SK-N-SH (cell line): ENCODE data around the gene NR1I2. TPM values are rescaled to one million over a fixed set of nuclear protein-coding genes. Genes with fewer than 3 reads are reported as not detected.

ENCODE experiments used
- CTCF ChIA-PET: fragments of 300-600, 350-600 bp; formaldehyde crosslinking; extraction: SDS; loops from one replicate; lab custom pipeline; 2021; lab: Yijun Ruan, JAX
- POLR2A ChIA-PET: fragments of 350-600 bp; sonication (Branson Sonifier 250); formaldehyde crosslinking; extraction: SDS; loops from one replicate; lab custom pipeline; 2020; ENCODE audit warnings: antibody characterized with exemption, inconsistent platforms; lab: Yijun Ruan, JAX
- DNase-seq: peaks from one replicate; pipeline ENCODE4 v3.0.0; 2012
- H2AFZ ChIP-seq: fragments of 200-600 bp; sonication (generic); 2 replicates; pipeline ENCODE4 v1.8.1; 2016; ENCODE audit warnings: antibody characterized with exemption, mild to moderate bottlenecking, low read depth
- H3F3A ChIP-seq: fragments of 200-600 bp; sonication (generic); replicated peaks from 2 replicates; pipeline ENCODE3; 2016; ENCODE audit warnings: antibody characterized with exemption, mild to moderate bottlenecking; ENCODE audit not compliant: insufficient read depth
- H3K27ac ChIP-seq, 2 experiments: fragments of 200-500 bp in 1 of 2; fragments of 200-600 bp in 1 of 2; sonication (Bioruptor generic) in 1 of 2; sonication (generic), shearing (Covaris generic) in 1 of 2; 2 replicates each; pipeline versions ENCODE4 v1.5.1 to v1.6.1; 2014 to 2016; ENCODE audit warnings: low read depth in 2 of 2, inconsistent platforms in 1 of 2, low read length in 1 of 2, mild to moderate bottlenecking in 1 of 2, mixed read lengths in 1 of 2
- H3K27me3 ChIP-seq: fragments of 200-600 bp; sonication (generic), shearing (Covaris generic); 2 replicates; pipeline ENCODE4 v1.6.1; 2016; ENCODE audit warnings: mixed run types; ENCODE audit not compliant: insufficient read depth
- H3K36me3 ChIP-seq, 2 experiments: fragments of 200-500 bp in 1 of 2; fragments of 200-600 bp in 1 of 2; sonication (Bioruptor generic) in 1 of 2; sonication (generic) in 1 of 2; replicated peaks in 1 of 2; 2 replicates each; pipeline versions ENCODE3 to v1.5.1; 2014 to 2016; ENCODE audit warnings: low read length in 1 of 2, mild to moderate bottlenecking in 1 of 2; ENCODE audit not compliant: insufficient read depth in 2 of 2, control insufficient read depth in 1 of 2
- H3K4me1 ChIP-seq, 2 experiments: fragments of 200-500 bp in 1 of 2; fragments of 200-600 bp in 1 of 2; sonication (Bioruptor generic) in 1 of 2; sonication (generic), shearing (Covaris generic) in 1 of 2; 2 replicates each; pipeline versions ENCODE4 v1.5.1 to v1.6.1; 2014 to 2016; ENCODE audit warnings: low read depth in 1 of 2, low read length in 1 of 2, mixed run types in 1 of 2; ENCODE audit not compliant: insufficient read depth in 2 of 2, control insufficient read depth in 1 of 2
- H3K4me2 ChIP-seq: fragments of 200-600 bp; sonication (generic), shearing (Covaris generic); 2 replicates; pipeline ENCODE4 v1.6.1; 2017; ENCODE audit warnings: mixed run types
- H3K4me3 ChIP-seq, 2 experiments: fragments of 200-500 bp in 1 of 2; fragments of 200-600 bp in 1 of 2; sonication (Bioruptor generic) in 1 of 2; sonication (generic), shearing (Covaris generic) in 1 of 2; 2 replicates each; pipeline versions ENCODE4 v1.5.1 to v1.8.1; 2014 to 2016; ENCODE audit warnings: low read depth in 2 of 2, inconsistent platforms in 1 of 2, low read length in 1 of 2, mild to moderate bottlenecking in 1 of 2, mixed read lengths in 1 of 2, moderate library complexity in 1 of 2
- H3K79me2 ChIP-seq: fragments of 200-600 bp; sonication (generic); 2 replicates; pipeline ENCODE4 v1.8.1; 2017; ENCODE audit warnings: mild to moderate bottlenecking; ENCODE audit not compliant: insufficient read depth
- H3K9ac ChIP-seq: fragments of 200-600 bp; sonication (generic); 2 replicates; pipeline ENCODE4 v1.6.1; 2017; ENCODE audit warnings: mixed run types
- H3K9me2 ChIP-seq: fragments of 200-600 bp; sonication (generic); 2 replicates; pipeline ENCODE4 v1.6.1; 2017; ENCODE audit warnings: mixed run types
- H3K9me3 ChIP-seq: fragments of 200-600 bp; sonication (generic); 2 replicates; pipeline ENCODE4 v1.6.1; 2017; ENCODE audit warnings: mixed run types, mild to moderate bottlenecking, moderate library complexity
- H4K20me1 ChIP-seq: fragments of 200-600 bp; sonication (generic); 2 replicates; pipeline ENCODE4 v1.6.1; 2017; ENCODE audit warnings: mild to moderate bottlenecking, mixed run types; ENCODE audit not compliant: insufficient read depth
- CHD2 ChIP-seq: fragments of 150-350 bp; IDR thresholded peaks from 2 replicates; pipeline ENCODE4 v1.6.1; 2018; ENCODE audit warnings: low read length; ENCODE audit not compliant: partially characterized antibody
- CTCF ChIP-seq: fragments of 200-600 bp; sonication (generic); IDR thresholded peaks from 2 replicates; pipeline ENCODE4 v1.6.1; 2017; ENCODE audit warnings: antibody characterized with exemption, mild to moderate bottlenecking, moderate library complexity
- ELF1 ChIP-seq: IDR thresholded peaks from 2 replicates; pipeline ENCODE4 v1.4.0; 2012
- EP300 ChIP-seq, 2 experiments: IDR thresholded peaks; 2 replicates each; pipeline versions ENCODE4 v1.4.0 to v1.6.1; 2012; ENCODE audit warnings: borderline replicate concordance in 1 of 2, low read depth in 1 of 2, low read length in 1 of 2
- EZH2phosphoT487 ChIP-seq: fragments of 200-600 bp; sonication (generic); IDR thresholded peaks from 2 replicates; pipeline ENCODE4 v1.6.1; 2017; ENCODE audit warnings: low read depth, mixed run types, mild to moderate bottlenecking, antibody characterized with exemption, moderate library complexity, borderline replicate concordance
- FOXJ3 ChIP-seq: sonication (generic); formaldehyde crosslinking; IDR thresholded peaks from 2 replicates; pipeline ENCODE4 v1.5.1; 2020; ENCODE audit warnings: mild to moderate bottlenecking, missing genetic modification reagents
- FOXM1 ChIP-seq: IDR thresholded peaks from 2 replicates; pipeline ENCODE4 v1.4.0; 2012; ENCODE audit warnings: low read depth, mild to moderate bottlenecking
- GATA2 ChIP-seq: sonication (generic); formaldehyde crosslinking; IDR thresholded peaks from 2 replicates; pipeline ENCODE4 v1.5.0; 2020; ENCODE audit warnings: mild to moderate bottlenecking, missing genetic modification reagents
- MEF2A ChIP-seq: IDR thresholded peaks from 2 replicates; pipeline ENCODE4 v1.4.0; 2012; ENCODE audit warnings: low read depth, borderline replicate concordance
- NFIC ChIP-seq: IDR thresholded peaks from 2 replicates; pipeline ENCODE4 v1.4.0; 2012; ENCODE audit warnings: borderline replicate concordance
- RCOR1 ChIP-seq: fragments of 150-350 bp; IDR thresholded peaks from 2 replicates; pipeline ENCODE4 v1.6.1; 2017; ENCODE audit warnings: antibody characterized with exemption, low read length
- RFX5 ChIP-seq: IDR thresholded peaks from 2 replicates; pipeline ENCODE4 v1.6.1; 2012; ENCODE audit warnings: mild to moderate bottlenecking, improper control_type of control experiment, low read length
- RXRA ChIP-seq: IDR thresholded peaks from 2 replicates; pipeline ENCODE4 v1.4.0; 2012; ENCODE audit warnings: low read depth, mild to moderate bottlenecking, borderline replicate concordance
- SIN3A ChIP-seq: IDR thresholded peaks from 2 replicates; pipeline ENCODE4 v1.6.1; 2012; ENCODE audit warnings: low read depth, mild to moderate bottlenecking, low read length, moderate library complexity, borderline replicate concordance
- TAF1 ChIP-seq: IDR thresholded peaks from 2 replicates; pipeline ENCODE4 v1.6.1; 2012; ENCODE audit warnings: low read depth, mild to moderate bottlenecking, low read length, moderate library complexity, borderline replicate concordance
- TCF12 ChIP-seq: IDR thresholded peaks from 2 replicates; pipeline ENCODE4 v1.4.0; 2012
- WGBS: methylation state at CpG from one replicate; pipeline ENCODE4 v1.1.6; 2017; ENCODE audit warnings: low lambda C conversion rate; 5-methylcytosine and 5-hydroxymethylcytosine counted together
- polyA plus RNA-seq, 3 experiments: library from polyadenylated mRNA; depleted of rRNA; stranded (reverse); fragments of >200 nt; gene quantifications; 2 replicates each; pipeline ENCODE4 v1.2.3, GENCODE V29; 2012
- TF ChIP-seq, protein P1 (sequence below): IDR thresholded peaks from 2 replicates; pipeline ENCODE4 v1.4.0; 2012; ENCODE audit warnings: low read depth
- TF ChIP-seq, protein P2 (sequence below): IDR thresholded peaks from 2 replicates; pipeline ENCODE4 v1.6.1; 2012; ENCODE audit warnings: mild to moderate bottlenecking, low read depth, low read length, moderate library complexity
- TF ChIP-seq, protein P3 (sequence below): IDR thresholded peaks from 2 replicates; pipeline ENCODE4; 2012

Gene NR1I2
- polyA plus RNA-seq, 1 of the 3 experiments (the other 2 are of a cell fraction) = 0.03 TPM

- CTCF ChIA-PET = interaction anchor here (1.0 to 1.5 kb wide), 3 partner anchors 19 to 865 kb away, joined by 3 read pairs; no protein-coding TSS in a partner anchor
- Histone ChIP-seq H3K36me3 (no peaks in the 10 kb centered on the region), H3K9ac (no peak overlapping the region), H3K4me3 (no peak overlapping the region), H3K9me3 (no peaks in the 10 kb centered on the region), H3K27me3 (no peaks in the 10 kb centered on the region), H3F3A (no peaks in the 10 kb centered on the region), H3K79me2 (no peaks in the 10 kb centered on the region), H3K4me1 (no peaks in the 10 kb centered on the region)
- DNase-seq = no peak
- 91% methylated on average over 4 of the region's 4 CpGs for WGBS
- TF ChIP-seq TAF1 (no peak), TCF12 (no peak), EP300 (IDR thresholded peaks at IDR 0.05; ENCODE audit: borderline replicate concordance in 1 of 2, low read depth in 1 of 2, low read length in 1 of 2) (no peak), RFX5 (no peak), MEF2A (no peak), ELF1 (no peak), EZH2phosphoT487 (no peak), FOXJ3 (CRISPR knock-in tag) (no peak), RCOR1 (no peak), CTCF (no peak), NFIC (no peak), FOXM1 (no peak), RXRA (no peak), CHD2 (no peak), GATA2 (no peak), SIN3A (no peak)
- TF ChIP-seq, protein P1, sequence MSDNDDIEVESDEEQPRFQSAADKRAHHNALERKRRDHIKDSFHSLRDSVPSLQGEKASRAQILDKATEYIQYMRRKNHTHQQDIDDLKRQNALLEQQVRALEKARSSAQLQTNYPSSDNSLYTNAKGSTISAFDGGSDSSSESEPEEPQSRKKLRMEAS = no peak
- TF ChIP-seq, protein P2, sequence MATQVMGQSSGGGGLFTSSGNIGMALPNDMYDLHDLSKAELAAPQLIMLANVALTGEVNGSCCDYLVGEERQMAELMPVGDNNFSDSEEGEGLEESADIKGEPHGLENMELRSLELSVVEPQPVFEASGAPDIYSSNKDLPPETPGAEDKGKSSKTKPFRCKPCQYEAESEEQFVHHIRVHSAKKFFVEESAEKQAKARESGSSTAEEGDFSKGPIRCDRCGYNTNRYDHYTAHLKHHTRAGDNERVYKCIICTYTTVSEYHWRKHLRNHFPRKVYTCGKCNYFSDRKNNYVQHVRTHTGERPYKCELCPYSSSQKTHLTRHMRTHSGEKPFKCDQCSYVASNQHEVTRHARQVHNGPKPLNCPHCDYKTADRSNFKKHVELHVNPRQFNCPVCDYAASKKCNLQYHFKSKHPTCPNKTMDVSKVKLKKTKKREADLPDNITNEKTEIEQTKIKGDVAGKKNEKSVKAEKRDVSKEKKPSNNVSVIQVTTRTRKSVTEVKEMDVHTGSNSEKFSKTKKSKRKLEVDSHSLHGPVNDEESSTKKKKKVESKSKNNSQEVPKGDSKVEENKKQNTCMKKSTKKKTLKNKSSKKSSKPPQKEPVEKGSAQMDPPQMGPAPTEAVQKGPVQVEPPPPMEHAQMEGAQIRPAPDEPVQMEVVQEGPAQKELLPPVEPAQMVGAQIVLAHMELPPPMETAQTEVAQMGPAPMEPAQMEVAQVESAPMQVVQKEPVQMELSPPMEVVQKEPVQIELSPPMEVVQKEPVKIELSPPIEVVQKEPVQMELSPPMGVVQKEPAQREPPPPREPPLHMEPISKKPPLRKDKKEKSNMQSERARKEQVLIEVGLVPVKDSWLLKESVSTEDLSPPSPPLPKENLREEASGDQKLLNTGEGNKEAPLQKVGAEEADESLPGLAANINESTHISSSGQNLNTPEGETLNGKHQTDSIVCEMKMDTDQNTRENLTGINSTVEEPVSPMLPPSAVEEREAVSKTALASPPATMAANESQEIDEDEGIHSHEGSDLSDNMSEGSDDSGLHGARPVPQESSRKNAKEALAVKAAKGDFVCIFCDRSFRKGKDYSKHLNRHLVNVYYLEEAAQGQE = no peak
- TF ChIP-seq, protein P3, sequence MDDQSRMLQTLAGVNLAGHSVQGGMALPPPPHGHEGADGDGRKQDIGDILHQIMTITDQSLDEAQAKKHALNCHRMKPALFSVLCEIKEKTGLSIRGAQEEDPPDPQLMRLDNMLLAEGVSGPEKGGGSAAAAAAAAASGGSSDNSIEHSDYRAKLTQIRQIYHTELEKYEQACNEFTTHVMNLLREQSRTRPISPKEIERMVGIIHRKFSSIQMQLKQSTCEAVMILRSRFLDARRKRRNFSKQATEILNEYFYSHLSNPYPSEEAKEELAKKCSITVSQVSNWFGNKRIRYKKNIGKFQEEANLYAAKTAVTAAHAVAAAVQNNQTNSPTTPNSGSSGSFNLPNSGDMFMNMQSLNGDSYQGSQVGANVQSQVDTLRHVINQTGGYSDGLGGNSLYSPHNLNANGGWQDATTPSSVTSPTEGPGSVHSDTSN = no peak
- TF ChIP-seq, all 33 proteins: peak for 0
- Histone ChIP-seq H3K9me2 (no peaks in the 10 kb centered on the region), H2AFZ (no peak overlapping the region), H3K4me2 (no peak overlapping the region), H3K27ac (no peak overlapping the region), H4K20me1 (no peaks in the 10 kb centered on the region)
- POLR2A ChIA-PET = no interaction called here
These were observed 34.5 kb upstream of the NR1I2 start for GRCh38 chr3:119747357-119747756.
